ENCODE results near the gene AXDND1. TPM values are rescaled to one million over a fixed set of nuclear protein-coding genes. Genes with fewer than 3 reads are reported as not detected.
A peak's percentile ranks its signal among the peaks of the same experiment; 100 is the strongest.

The AXDND1 gene
- total and polyA plus RNA-seq, 12 donors = 0.03 to 0.17 (median 0.15) TPM; not detected in 8

DNA sequence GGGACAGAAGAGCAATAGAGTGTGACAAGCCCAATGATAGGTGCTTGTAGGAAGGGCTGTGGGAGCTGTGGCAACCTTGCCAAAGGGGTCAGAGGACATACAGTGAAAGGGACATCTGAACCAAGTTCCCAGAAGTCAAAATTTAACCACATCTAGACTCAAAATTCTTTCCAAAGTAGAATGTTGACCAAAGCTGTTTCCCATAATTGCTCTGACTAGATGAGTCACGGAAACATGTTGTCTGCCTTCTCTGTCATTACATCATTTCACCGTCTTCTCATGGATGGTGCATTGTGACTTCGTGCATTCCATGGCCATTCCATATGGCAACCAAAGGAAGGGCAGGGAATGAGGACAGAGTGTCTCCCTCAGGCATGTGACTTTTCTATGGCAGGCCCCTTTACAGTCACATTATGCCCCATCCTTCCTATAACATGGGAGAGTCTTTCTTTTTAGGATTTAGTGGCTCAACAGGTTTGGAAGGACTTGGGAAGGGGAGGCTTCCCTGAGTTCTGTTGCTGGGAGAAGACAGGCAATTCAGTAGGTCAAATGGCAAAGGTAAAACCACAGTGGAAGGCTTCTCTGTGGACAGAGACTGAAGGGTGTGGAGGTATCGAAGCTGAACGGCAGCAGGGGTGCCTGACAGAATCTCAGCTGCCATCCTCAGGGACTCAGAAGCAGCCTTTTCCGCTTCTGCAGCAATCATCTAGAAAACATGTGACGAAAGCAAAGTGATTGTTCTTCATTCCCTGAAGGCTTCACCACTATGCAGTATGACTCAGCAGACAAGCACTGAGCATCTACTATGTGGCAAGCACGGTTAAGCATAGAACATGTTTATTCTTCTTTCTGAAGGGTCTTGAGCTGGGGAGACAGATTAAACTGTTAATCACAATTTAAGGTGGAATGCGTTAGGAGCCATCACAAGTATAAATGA lies 185.2 kb downstream of the AXDND1 start:
- DNase-seq = no peak
- Histone ChIP-seq H3K36me3 (no peaks in the 10 kb centered on the region), H3K27me3 (no peaks in the 10 kb centered on the region), H3K4me3 (no peak overlapping the region), H3K27ac (peak overlapping the region in 1 of 10 donors; percentile 47), H3K9me3 (no peaks in the 10 kb centered on the region), H3K4me1 (peaks cover 0 to 4% (median 0%) of the 10 kb centered on the region in 9 donors)
- peak in 4 of 8 donors; percentile 17 to 82 (median 34) for ATAC-seq
- TF ChIP-seq, protein P1, sequence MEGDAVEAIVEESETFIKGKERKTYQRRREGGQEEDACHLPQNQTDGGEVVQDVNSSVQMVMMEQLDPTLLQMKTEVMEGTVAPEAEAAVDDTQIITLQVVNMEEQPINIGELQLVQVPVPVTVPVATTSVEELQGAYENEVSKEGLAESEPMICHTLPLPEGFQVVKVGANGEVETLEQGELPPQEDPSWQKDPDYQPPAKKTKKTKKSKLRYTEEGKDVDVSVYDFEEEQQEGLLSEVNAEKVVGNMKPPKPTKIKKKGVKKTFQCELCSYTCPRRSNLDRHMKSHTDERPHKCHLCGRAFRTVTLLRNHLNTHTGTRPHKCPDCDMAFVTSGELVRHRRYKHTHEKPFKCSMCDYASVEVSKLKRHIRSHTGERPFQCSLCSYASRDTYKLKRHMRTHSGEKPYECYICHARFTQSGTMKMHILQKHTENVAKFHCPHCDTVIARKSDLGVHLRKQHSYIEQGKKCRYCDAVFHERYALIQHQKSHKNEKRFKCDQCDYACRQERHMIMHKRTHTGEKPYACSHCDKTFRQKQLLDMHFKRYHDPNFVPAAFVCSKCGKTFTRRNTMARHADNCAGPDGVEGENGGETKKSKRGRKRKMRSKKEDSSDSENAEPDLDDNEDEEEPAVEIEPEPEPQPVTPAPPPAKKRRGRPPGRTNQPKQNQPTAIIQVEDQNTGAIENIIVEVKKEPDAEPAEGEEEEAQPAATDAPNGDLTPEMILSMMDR (IDR thresholded peaks at IDR 0.05) = no peak
- 44 to 48% methylated on average over 9 of the region's 9 CpGs for WGBS, 2 donors
- intact Hi-C loops (cut with DNase I) = no loop called here

DNA sequence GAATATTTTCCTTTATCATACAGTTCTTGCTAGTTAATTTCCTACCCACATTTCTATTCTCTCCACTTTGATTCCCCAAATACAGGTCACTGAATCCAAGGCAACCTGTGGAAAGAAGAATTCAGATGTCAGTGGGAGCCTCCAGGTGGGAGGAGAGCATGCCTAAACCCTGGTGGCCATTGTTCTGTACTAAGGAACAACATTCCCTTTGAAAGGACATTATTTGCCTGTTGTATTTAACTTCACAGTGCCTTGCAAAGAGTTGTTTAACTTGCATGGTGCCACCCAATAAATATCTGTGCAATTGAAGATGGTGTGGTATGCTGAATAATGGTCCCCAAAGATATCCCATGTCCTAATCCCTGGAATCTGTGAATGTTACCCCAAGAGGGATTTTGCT lies 188.7 kb downstream of the AXDND1 start:
- TF ChIP-seq, protein P1 (IDR thresholded peaks at IDR 0.05) = no peak
- Histone ChIP-seq H3K36me3 (no peaks in the 10 kb centered on the region), H3K27ac (no peak overlapping the region), H3K9me3 (no peaks in the 10 kb centered on the region), H3K4me3 (no peak overlapping the region), H3K27me3 (peaks cover 0 to 4% (median 0%) of the 10 kb centered on the region in 7 donors), H3K4me1 (peaks cover 0 to 4% (median 0%) of the 10 kb centered on the region in 9 donors)
- DNase-seq = no peak
- no peak for ATAC-seq
- intact Hi-C loops (cut with DNase I) = no loop called here

DNA sequence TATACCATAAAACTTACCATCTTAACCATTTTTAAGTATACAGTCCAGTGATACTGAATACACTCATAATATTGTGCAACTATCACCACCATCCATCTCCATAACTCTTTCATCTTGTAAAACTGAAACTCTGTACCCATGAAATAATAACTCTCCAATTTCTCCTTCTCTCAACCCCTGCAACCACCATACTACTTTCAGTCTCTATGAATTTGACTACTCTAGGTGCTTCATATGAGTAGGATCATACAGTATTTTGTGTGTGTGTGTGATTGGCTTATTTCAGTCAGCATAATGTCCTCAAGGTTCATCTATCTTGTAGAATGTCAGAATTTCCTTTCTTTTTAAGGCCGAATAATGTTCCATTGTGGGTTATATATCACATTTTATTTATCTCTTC lies 192.3 kb downstream of the AXDND1 start:
- Histone ChIP-seq H3K27ac (no peak overlapping the region), H3K4me3 (no peak overlapping the region), H3K27me3 (peaks cover 0 to 11% (median 0%) of the 10 kb centered on the region in 7 donors), H3K36me3 (no peaks in the 10 kb centered on the region), H3K4me1 (no peaks in the 10 kb centered on the region), H3K9me3 (peaks cover 0 to 4% (median 0%) of the 10 kb centered on the region in 11 donors)
- WGBS, 2 donors = 92% methylated on average over 1 of the region's 1 CpG
- ATAC-seq (no peak), DNase-seq (no peak)
- intact Hi-C loops (cut with DNase I) = no loop called here
- TF ChIP-seq, protein P1 (IDR thresholded peaks at IDR 0.05) = no peak

DNA sequence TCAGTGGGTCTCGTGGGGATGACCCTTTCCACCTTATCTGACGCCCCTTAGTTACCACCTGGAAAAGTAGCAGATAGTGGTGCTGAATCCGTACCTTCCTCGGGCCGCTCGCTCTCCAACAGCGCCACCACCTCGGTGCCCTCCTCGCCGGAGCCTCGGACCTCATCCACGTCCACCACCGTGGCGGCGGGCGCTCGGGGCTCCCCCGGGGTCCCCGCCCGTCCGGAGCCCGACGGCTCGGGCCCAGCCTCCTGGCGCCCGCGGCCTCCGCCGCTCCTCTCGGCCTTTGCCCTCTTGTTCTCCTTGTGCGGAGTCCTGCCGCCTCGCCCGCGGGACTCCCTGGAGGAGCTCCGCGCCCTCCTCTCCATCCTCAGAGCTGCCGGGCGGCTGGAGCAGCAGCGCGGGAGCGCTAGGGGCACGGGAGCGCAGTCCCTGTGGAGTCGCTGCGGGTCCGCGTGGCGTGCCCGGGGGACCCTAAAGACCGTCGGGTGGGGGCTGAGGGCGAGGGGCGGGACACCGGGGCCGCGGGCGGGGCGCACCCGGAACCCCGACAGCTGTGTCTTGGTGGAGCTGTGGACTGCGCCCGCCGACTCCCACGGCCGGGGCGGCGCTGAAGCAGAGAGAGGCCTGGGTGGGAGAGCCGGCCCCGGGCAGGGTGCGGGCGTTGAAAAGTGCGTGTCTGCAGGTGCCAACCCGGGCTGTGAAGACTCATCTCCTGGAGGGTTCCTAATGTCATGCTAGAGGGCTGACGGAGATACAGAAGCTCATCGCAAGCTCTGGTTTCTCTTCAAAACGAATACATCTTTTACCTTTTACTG lies 209.9 kb downstream of the AXDND1 start, which contains the start of gene NPHS2:
TSS of gene NPHS2 (minus strand) at position 452 of the 818 bp plus-strand sequence. CDS start at position 368, 84 bp downstream.
- 2 to 3% methylated on average over 62 to 77 of the region's 77 CpGs for WGBS, 2 donors
- Histone ChIP-seq H3K4me3 (peak within 1 kb of the TSS in 1 of 10 donors; percentile 18), H3K27ac (no peak within 1 kb of the TSS), H3K9me3 (no peaks in the 10 kb centered on the region), H3K4me1 (peaks cover 0 to 10% (median 4%) of the 10 kb centered on the region in 9 donors), H3K36me3 (no peaks in the 10 kb centered on the region), H3K27me3 (peaks cover 0 to 89% (median 76%) of the 10 kb centered on the region in 7 donors)
- DNase-seq (no peak), ATAC-seq (peak in 1 of 8 donors; percentile 44)
- TF ChIP-seq, protein P1 (IDR thresholded peaks at IDR 0.05) = no peak
- intact Hi-C loops (cut with DNase I) = no loop called here

Data from heart right ventricle (tissue), 16 donors.